Measurements from ENCODE around the gene UTS2R.

DNA sequence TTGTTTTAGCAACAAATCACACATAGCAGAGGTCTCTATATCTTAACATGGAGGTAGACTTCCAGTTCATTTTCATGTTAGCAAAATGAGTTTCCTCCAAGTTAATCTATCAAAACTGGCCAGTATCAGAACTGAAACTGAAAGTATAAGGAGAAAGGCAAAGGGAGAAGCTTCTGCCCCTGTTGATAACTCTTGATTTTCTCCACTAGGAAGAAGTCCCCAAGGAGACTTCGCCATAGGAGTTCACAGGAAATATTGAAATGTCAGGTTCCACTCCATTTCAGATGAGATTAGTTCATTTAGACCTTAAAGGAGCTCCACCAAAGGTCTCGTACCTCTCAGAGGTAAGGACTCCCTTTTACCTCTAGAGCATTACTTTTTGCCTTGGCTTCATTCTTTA lies 48.0 kb downstream of the UTS2R start:
- TF ChIP-seq POLR2AphosphoS5 (IDR thresholded peaks at IDR 0.05) (no peak), POLR2A (IDR thresholded peaks at IDR 0.05) (no peak)
- TF ChIP-seq, protein P1, sequence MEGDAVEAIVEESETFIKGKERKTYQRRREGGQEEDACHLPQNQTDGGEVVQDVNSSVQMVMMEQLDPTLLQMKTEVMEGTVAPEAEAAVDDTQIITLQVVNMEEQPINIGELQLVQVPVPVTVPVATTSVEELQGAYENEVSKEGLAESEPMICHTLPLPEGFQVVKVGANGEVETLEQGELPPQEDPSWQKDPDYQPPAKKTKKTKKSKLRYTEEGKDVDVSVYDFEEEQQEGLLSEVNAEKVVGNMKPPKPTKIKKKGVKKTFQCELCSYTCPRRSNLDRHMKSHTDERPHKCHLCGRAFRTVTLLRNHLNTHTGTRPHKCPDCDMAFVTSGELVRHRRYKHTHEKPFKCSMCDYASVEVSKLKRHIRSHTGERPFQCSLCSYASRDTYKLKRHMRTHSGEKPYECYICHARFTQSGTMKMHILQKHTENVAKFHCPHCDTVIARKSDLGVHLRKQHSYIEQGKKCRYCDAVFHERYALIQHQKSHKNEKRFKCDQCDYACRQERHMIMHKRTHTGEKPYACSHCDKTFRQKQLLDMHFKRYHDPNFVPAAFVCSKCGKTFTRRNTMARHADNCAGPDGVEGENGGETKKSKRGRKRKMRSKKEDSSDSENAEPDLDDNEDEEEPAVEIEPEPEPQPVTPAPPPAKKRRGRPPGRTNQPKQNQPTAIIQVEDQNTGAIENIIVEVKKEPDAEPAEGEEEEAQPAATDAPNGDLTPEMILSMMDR (IDR thresholded peaks at IDR 0.05): no peak

All from stomach (tissue), 4 donors.